Vagina (tissue), 2 donors: ENCODE results near the gene PLIN5. TPM values are rescaled to one million over a fixed set of nuclear protein-coding genes. Genes with fewer than 3 reads are reported as not detected.

Experiments used
- DNase-seq, 2 donors: peaks; one replicate each; pipeline ENCODE4 v3.0.0-alpha.2; 2017; ENCODE audit errors: extremely low spot score in 2 of 2
- H3K27ac ChIP-seq: fragments of 200-600 bp; sonication (generic); one replicate; pipeline ENCODE4 v1.5.1; 2019
- H3K27me3 ChIP-seq: fragments of 200-600 bp; sonication (generic); one replicate; pipeline ENCODE4 v1.5.1; 2019
- H3K36me3 ChIP-seq, 2 donors: fragments of 200-600 bp; sonication (generic); one replicate each; pipeline ENCODE4 v1.5.1; 2017 to 2019
- H3K4me1 ChIP-seq: fragments of 200-600 bp; sonication (generic); one replicate; pipeline ENCODE4 v1.5.1; 2019
- H3K4me3 ChIP-seq, 2 donors: fragments of 200-600 bp; sonication (generic); 1 replicate in 1 of 2; 2 replicates in 1 of 2; pipeline ENCODE4 v1.5.1; 2016 to 2019
- H3K9me3 ChIP-seq: fragments of 200-600 bp; sonication (generic); one replicate; pipeline ENCODE4 v1.5.1; 2019
- POLR2A ChIP-seq, 2 donors: fragments of 450-650 bp; IDR thresholded peaks; one replicate each; pipeline ENCODE4 v1.6.1; 2017; ENCODE audit warnings: antibody characterized with exemption in 2 of 2, mild to moderate bottlenecking in 2 of 2, moderate library complexity in 2 of 2
- POLR2AphosphoS5 ChIP-seq, 2 donors: sonication (generic); formaldehyde crosslinking; IDR thresholded peaks; one replicate each; pipeline ENCODE4 v1.9.0; 2017; ENCODE audit warnings: antibody characterized with exemption in 2 of 2, mild to moderate bottlenecking in 2 of 2, low read depth in 1 of 2; ENCODE audit not compliant: insufficient read depth in 1 of 2
- intact Hi-C: fragments of 100-400 bp; cut with DNase I; formaldehyde crosslinking; loops from one replicate; pipeline ENCODE4 v1.15.1; 2023
- total RNA-seq: library from RNA; depleted of rRNA; stranded (reverse); fragments of >200 nt; gene quantifications from one replicate; pipeline ENCODE4 v1.2.3, GENCODE V29; 2016
- TF ChIP-seq, protein P1 (sequence below), 3 experiments: fragments of 450-650 bp in 2 of 3; fragments of 200-600 bp in 1 of 3; sonication (generic) in 1 of 3; IDR thresholded peaks; one replicate each; pipeline ENCODE4 v1.5.1; 2017 to 2019; ENCODE audit warnings: antibody characterized with exemption in 3 of 3, mild to moderate bottlenecking in 2 of 3, moderate library complexity in 2 of 3

PLIN5 gene
- total RNA-seq, 1 donor from 2014 or later, result 8.8 TPM

DNA sequence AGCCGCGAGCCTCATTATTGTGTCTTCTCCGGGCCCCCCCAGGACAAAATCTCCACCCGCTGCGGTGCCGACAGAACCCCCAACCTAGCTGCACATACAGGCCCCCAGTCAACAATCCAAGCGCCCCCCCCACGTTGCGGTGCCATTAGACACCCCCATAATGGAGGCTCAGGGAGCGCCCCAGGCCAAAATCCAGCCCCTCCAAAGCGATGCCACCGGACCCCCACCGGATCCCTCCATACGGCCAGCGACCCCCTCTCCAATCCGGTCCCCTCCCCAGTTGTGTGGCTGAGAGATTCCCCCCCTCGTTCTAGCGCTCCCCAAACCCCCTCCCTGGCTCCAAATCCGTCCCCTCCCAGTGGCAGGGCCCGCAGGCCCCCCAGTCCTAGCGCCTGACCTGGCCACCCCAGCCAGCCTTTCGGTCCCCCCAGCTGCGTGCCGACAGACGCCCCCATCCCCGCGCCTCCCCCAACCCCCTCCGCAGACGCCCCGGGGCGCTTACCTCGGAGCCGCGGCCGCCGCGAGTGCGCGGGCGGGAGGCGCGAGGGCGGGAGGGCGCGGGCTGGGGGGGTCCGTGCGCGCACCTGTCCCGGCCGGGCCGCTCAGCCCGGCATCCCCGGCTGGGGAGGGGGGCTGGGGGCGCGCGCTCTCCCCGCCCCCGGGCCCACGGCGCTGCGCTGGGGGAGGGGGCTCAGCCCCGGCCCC is 46.1 kb upstream of the PLIN5 start:
- H3K27ac ChIP-seq, result peak overlapping the region; percentile 38
- intact Hi-C loops, result no loop called here
- no peaks in the 10 kb centered on the region for H3K27me3 ChIP-seq
- H3K36me3 ChIP-seq, result no peaks in the 10 kb centered on the region
- H3K4me1 ChIP-seq, result peaks cover 16% of the 10 kb centered on the region
- TF ChIP-seq POLR2AphosphoS5 (IDR thresholded peaks at IDR 0.05; ENCODE audit: insufficient read depth in 1 of 2, low read depth in 1 of 2), result no peak
- no peaks in the 10 kb centered on the region for H3K9me3 ChIP-seq
- DNase-seq, result no peak
- peak overlapping the region; percentile 42 to 45 for H3K4me3 ChIP-seq

DNA sequence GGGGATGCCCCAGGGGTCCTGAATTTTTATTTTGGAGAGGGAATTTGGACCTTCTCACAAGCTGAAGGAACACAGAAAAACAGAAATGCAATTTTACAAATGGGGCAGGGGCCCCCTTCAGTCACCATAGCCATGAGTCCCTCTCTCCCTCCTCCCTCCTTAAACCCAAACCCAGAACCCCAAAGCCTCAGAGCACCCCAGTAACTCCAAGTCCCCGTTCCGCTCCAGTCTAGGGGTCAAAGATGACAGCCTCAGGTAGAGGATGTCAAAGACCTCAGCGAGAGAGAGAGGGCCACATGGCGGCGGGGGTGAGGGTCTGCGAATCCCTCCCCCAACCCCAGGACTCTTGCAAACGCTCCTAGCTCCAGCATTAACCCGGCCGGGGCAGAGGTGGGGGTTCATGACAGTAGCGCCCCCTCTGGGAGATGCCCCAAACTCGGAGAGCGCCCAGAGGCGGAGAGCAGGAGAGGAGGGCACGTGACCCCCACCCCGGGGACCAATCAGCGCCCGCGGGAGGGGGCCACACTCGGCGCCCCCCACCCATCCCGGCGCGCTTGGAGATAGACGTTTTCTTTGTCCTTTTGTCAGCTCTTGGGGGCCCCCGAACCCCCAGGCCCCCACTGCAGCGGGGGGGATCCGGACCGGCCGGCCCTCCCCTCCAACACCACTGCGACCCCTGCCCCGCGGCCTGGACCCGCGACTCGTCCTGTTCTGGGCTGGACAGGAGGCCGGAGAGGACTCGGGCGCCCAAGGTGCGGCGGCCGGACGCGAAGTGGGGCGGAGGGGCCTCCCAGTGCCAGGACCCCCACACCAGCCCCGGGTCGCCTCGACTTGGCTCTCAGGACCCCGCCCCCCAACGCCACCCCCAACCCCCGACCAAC is 45.2 kb upstream of the PLIN5 start:
- Histone ChIP-seq H3K27ac (peak overlapping the region; percentile 38), H3K4me1 (peaks cover 23% of the 10 kb centered on the region), H3K27me3 (no peaks in the 10 kb centered on the region), H3K36me3 (no peaks in the 10 kb centered on the region), H3K9me3 (no peaks in the 10 kb centered on the region), H3K4me3 (peak overlapping the region; percentile 42 to 45)
- TF ChIP-seq POLR2A (IDR thresholded peaks at IDR 0.05) (no peak), POLR2AphosphoS5 (IDR thresholded peaks at IDR 0.05; ENCODE audit: insufficient read depth in 1 of 2, low read depth in 1 of 2) (no peak)
- TF ChIP-seq, protein P1, sequence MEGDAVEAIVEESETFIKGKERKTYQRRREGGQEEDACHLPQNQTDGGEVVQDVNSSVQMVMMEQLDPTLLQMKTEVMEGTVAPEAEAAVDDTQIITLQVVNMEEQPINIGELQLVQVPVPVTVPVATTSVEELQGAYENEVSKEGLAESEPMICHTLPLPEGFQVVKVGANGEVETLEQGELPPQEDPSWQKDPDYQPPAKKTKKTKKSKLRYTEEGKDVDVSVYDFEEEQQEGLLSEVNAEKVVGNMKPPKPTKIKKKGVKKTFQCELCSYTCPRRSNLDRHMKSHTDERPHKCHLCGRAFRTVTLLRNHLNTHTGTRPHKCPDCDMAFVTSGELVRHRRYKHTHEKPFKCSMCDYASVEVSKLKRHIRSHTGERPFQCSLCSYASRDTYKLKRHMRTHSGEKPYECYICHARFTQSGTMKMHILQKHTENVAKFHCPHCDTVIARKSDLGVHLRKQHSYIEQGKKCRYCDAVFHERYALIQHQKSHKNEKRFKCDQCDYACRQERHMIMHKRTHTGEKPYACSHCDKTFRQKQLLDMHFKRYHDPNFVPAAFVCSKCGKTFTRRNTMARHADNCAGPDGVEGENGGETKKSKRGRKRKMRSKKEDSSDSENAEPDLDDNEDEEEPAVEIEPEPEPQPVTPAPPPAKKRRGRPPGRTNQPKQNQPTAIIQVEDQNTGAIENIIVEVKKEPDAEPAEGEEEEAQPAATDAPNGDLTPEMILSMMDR (IDR thresholded peaks at IDR 0.05), result no peak
- intact Hi-C loops, result no loop called here
- DNase-seq, result no peak

DNA sequence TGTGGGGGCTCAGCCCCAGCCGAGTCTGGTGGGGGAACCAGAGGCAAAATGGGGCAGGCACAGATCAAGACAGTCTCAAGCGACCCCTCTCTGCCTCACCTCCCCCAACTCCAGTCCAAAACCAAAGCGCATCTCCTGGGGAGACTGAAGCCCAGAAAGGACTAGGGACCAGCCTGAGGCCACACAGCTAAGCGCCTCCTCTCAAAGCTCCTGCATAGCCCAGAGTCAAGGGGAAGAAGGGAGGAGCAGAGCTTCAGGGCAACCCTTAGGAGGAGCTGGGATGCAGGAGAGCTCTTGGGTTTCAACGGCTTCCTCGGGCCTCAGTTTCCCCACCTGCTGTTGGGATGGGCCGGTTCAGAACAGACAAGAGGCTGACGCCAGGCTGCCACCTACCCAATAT is 44.4 kb upstream of the PLIN5 start:
- Histone ChIP-seq H3K27ac (no peak overlapping the region), H3K27me3 (no peaks in the 10 kb centered on the region), H3K4me1 (peaks cover 24% of the 10 kb centered on the region), H3K9me3 (no peaks in the 10 kb centered on the region), H3K4me3 (no peak overlapping the region), H3K36me3 (no peaks in the 10 kb centered on the region)
- TF ChIP-seq POLR2AphosphoS5 (IDR thresholded peaks at IDR 0.05; ENCODE audit: insufficient read depth in 1 of 2, low read depth in 1 of 2), result no peak
- TF ChIP-seq, protein P1 (IDR thresholded peaks at IDR 0.05), result no peak
- TF ChIP-seq POLR2A (IDR thresholded peaks at IDR 0.05), result no peak
- DNase-seq, result no peak
- intact Hi-C loops, result loop anchor here (5.0 kb wide), 1 partner anchor 58 kb away; the partner anchor contains the start of gene TNFAIP8L1

DNA sequence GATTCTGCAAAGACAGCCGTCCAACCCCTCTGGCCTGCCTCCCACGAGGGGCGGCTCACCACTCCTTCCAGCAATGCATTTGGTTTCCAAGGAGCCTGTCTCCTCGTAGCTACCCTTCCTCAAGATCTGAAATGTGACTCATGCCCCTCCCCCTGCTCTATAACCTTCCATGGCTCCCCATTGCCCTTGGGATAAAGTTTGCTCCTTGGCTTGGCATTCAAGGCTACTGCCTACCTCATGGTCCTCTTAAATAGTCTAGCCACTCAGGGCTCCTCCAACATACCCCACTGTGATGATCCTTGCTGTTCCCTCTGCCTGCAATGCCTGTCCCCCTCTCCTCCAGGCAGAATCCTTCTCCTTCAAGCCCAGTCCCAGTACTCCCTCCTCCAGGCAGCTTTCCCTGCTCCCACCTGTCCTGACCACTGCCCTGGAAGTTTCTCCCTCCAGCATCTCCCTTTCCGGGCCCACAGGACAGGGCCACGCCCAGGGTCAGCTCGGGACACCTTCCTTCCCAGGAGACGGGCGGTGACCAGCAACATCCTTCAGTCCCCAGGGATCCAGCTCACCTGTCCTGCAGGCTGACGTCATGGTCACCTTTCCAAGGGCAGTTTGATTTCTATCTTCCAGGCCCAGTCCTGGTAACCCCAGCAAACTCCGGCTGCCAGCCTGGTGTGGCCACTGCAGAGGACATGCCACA is 43.7 kb upstream of the PLIN5 start:
- intact Hi-C loops, result loop anchor here (5.0 kb wide), 1 partner anchor 59 kb away; the partner anchor contains the start of gene TNFAIP8L1
- no peaks in the 10 kb centered on the region for H3K36me3 ChIP-seq
- no peaks in the 10 kb centered on the region for H3K27me3 ChIP-seq
- TF ChIP-seq POLR2A (IDR thresholded peaks at IDR 0.05), result no peak
- TF ChIP-seq, protein P1 (IDR thresholded peaks at IDR 0.05), result no peak
- peaks cover 21% of the 10 kb centered on the region for H3K4me1 ChIP-seq
- H3K4me3 ChIP-seq, result no peak overlapping the region
- H3K27ac ChIP-seq, result no peak overlapping the region
- no peaks in the 10 kb centered on the region for H3K9me3 ChIP-seq
- no peak for DNase-seq

DNA sequence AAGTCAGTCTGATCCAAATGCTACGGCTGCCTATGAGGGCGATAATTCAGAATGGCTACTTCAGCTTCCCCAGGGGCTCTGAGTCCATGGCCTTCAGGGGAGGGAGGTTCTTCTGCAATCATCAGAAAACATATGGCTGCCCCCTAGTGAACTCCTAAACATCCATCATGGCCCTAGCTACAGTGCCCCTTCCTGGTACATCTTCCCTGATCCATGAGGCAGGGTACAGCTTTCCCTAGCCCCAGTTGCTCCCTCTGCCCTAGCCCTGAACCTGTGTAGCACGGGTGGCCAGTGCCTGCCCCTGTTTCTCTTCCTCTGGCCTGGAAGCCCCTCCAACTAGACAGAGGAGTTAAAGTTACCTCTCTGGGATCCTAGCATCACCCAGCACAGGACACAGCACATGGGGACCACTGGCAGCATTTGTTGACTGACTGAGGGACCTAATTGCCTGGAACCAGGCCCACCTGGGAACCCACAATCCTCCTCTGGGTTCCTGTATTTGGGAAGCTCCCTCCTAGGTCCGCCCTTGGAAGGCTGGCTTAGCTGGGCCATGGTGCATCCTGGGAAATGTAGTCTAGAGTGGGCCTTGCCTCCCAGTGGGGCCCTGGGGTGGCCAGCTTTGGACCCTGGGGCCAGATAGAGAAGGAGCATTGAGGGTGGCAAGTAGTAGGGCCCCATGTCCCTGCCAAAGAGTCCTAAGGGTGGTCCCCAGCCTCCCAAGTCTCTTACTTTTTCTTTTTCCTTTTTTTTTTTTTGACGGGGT is 42.2 kb upstream of the PLIN5 start:
- DNase-seq, result no peak
- peaks cover 20% of the 10 kb centered on the region for H3K4me1 ChIP-seq
- no peak overlapping the region for H3K4me3 ChIP-seq
- no peak overlapping the region for H3K27ac ChIP-seq
- intact Hi-C loops, result loop anchor here (5.0 kb wide), 1 partner anchor 60 kb away; the partner anchor contains the start of gene TNFAIP8L1
- TF ChIP-seq, protein P1 (IDR thresholded peaks at IDR 0.05), result no peak
- TF ChIP-seq POLR2A (IDR thresholded peaks at IDR 0.05) (no peak), POLR2AphosphoS5 (IDR thresholded peaks at IDR 0.05; ENCODE audit: insufficient read depth in 1 of 2, low read depth in 1 of 2) (no peak)
- no peaks in the 10 kb centered on the region for H3K27me3 ChIP-seq
- no peaks in the 10 kb centered on the region for H3K36me3 ChIP-seq
- H3K9me3 ChIP-seq, result no peaks in the 10 kb centered on the region
